HG03103 (cell line): ENCODE measurements around the gene SHISA6.

Experiments used
- ATAC-seq: cut with Tn5 transposase; IDR thresholded peaks from one replicate; pipeline ENCODE4 v1.9.1; 2021; ENCODE audit warnings: low read depth; ENCODE audit not compliant: unreplicated experiment

SHISA6 gene

GRCh38 chr17:11340803-11341202, 99.8 kb downstream of the SHISA6 start:
- ATAC-seq, result no peak

GRCh38 chr17:11342138-11342537, 101.1 kb downstream of the SHISA6 start:
- no peak for ATAC-seq

- no peak for ATAC-seq
Measured at GRCh38 chr17:11349106-11349505, 108.1 kb downstream of the SHISA6 start.

GRCh38 chr17:11351479-11351878, 110.5 kb downstream of the SHISA6 start:
- ATAC-seq, result no peak

- no peak for ATAC-seq
Measured at GRCh38 chr17:11353601-11354000, 112.6 kb downstream of the SHISA6 start.

GRCh38 chr17:11356371-11356770, 115.4 kb downstream of the SHISA6 start:
- no peak for ATAC-seq

GRCh38 chr17:11363565-11364117, 122.6 kb downstream of the SHISA6 start:
- no peak for ATAC-seq

- no peak for ATAC-seq
Measured at GRCh38 chr17:11366272-11366850, 125.3 kb downstream of the SHISA6 start.

GRCh38 chr17:11369575-11369974, 128.6 kb downstream of the SHISA6 start:
- no peak for ATAC-seq

GRCh38 chr17:11372692-11373091, 131.7 kb downstream of the SHISA6 start:
- no peak for ATAC-seq

GRCh38 chr17:11378506-11378905, 137.5 kb downstream of the SHISA6 start:
- no peak for ATAC-seq

GRCh38 chr17:11380761-11381160, 139.7 kb downstream of the SHISA6 start:
- no peak for ATAC-seq

GRCh38 chr17:11383157-11383556, 142.1 kb downstream of the SHISA6 start:
- ATAC-seq, result no peak

- no peak for ATAC-seq
Measured at GRCh38 chr17:11384131-11384530, 143.1 kb downstream of the SHISA6 start.

- ATAC-seq, result no peak
Measured at GRCh38 chr17:11387610-11388009, 146.6 kb downstream of the SHISA6 start.

- no peak for ATAC-seq
Measured at GRCh38 chr17:11388054-11388453, 147.0 kb downstream of the SHISA6 start.

GRCh38 chr17:11389583-11389982, 148.6 kb downstream of the SHISA6 start:
- ATAC-seq, result no peak

- no peak for ATAC-seq
Measured at GRCh38 chr17:11391134-11391533, 150.1 kb downstream of the SHISA6 start.

- ATAC-seq, result no peak
Measured at GRCh38 chr17:11404431-11405276, 163.6 kb downstream of the SHISA6 start.

- no peak for ATAC-seq
Measured at GRCh38 chr17:11406716-11407115, 165.7 kb downstream of the SHISA6 start.

GRCh38 chr17:11412654-11413053, 171.6 kb downstream of the SHISA6 start:
- no peak for ATAC-seq

GRCh38 chr17:11418342-11418741, 177.3 kb downstream of the SHISA6 start:
- no peak for ATAC-seq
